Upper lobe of right lung (tissue), 1 donor: Measurements from ENCODE around the gene ATP1A1. TPM values are rescaled to one million over a fixed set of nuclear protein-coding genes. Genes with fewer than 3 reads are reported as not detected.

ENCODE experiments used
- ATAC-seq: fragments of 200-7000 bp; cut with Tn5 transposase; one replicate; pipeline ENCODE4 v1.9.1; 2020; ENCODE audit warnings: mild to moderate bottlenecking, moderate library complexity
- DNase-seq: peaks from one replicate; pipeline ENCODE4 v3.0.0-alpha.2; 2020
- H3K27ac ChIP-seq: fragments of 200-600 bp; one replicate; pipeline ENCODE4 v1.8.0; 2022
- H3K27me3 ChIP-seq: fragments of 200-600 bp; one replicate; pipeline ENCODE4 v1.8.0; 2022; ENCODE audit warnings: mild to moderate bottlenecking
- H3K36me3 ChIP-seq: fragments of 200-600 bp; one replicate; pipeline ENCODE4 v1.8.0; 2022
- H3K4me1 ChIP-seq: fragments of 200-600 bp; one replicate; pipeline ENCODE4 v1.8.0; 2022
- H3K4me3 ChIP-seq: fragments of 200-600 bp; one replicate; pipeline ENCODE4 v1.8.0; 2022; ENCODE audit warnings: mild to moderate bottlenecking
- H3K9me3 ChIP-seq: fragments of 200-600 bp; one replicate; pipeline ENCODE4 v1.8.0; 2022
- CTCF ChIP-seq: fragments of 200-600 bp; IDR thresholded peaks from one replicate; pipeline ENCODE4 v1.8.0; 2022; ENCODE audit warnings: antibody characterized with exemption
- intact Hi-C: fragments of 100-400 bp; cut with DNase I; formaldehyde crosslinking; loops from one replicate; pipeline ENCODE4 v1.11.0; 2022
- total RNA-seq: library from RNA; stranded (reverse); fragmentation: NEBNext Ultra II Directional; extraction: Animal tissue kit (Norgen Biotek cat#: 25700); gene quantifications from one replicate; pipeline ENCODE4 v1.2.1, GENCODE V29; 2021
- donor health status: DM: no; HTN: yes; CAD: no; lungs with severe emphysema.

The ATP1A1 gene
- total RNA-seq, 1 donor from 2014 or later = 628 TPM

GRCh38 chr1:116362050-116362449 is 11.0 kb upstream of the ATP1A1 start:
- H3K9me3 ChIP-seq = no peaks in the 10 kb centered on the region
- TF ChIP-seq CTCF = no peak
- H3K27me3 ChIP-seq = no peaks in the 10 kb centered on the region
- intact Hi-C loops = no loop called here
- no peaks in the 10 kb centered on the region for H3K4me1 ChIP-seq
- no peaks in the 10 kb centered on the region for H3K36me3 ChIP-seq
- DNase-seq = no peak
- H3K4me3 ChIP-seq = no peak overlapping the region
- no peak overlapping the region for H3K27ac ChIP-seq
- ATAC-seq = no peak

GRCh38 chr1:116365353-116365780 is 7.7 kb upstream of the ATP1A1 start:
- Histone ChIP-seq H3K27ac (no peak overlapping the region), H3K4me1 (no peaks in the 10 kb centered on the region), H3K4me3 (no peak overlapping the region), H3K27me3 (no peaks in the 10 kb centered on the region), H3K9me3 (no peaks in the 10 kb centered on the region), H3K36me3 (no peaks in the 10 kb centered on the region)
- intact Hi-C loops = no loop called here
- no peak for DNase-seq
- TF ChIP-seq CTCF = no peak
- no peak for ATAC-seq

- TF ChIP-seq CTCF = no peak
- no peaks in the 10 kb centered on the region for H3K9me3 ChIP-seq
- ATAC-seq (no peak), DNase-seq (no peak)
- H3K27me3 ChIP-seq = no peaks in the 10 kb centered on the region
- no peaks in the 10 kb centered on the region for H3K36me3 ChIP-seq
- H3K27ac ChIP-seq = no peak overlapping the region
- H3K4me1 ChIP-seq = no peaks in the 10 kb centered on the region
- H3K4me3 ChIP-seq = no peak overlapping the region
- intact Hi-C loops = no loop called here
These were observed 7.2 kb upstream of the ATP1A1 start for GRCh38 chr1:116365857-116366256.

GRCh38 chr1:116367256-116367945 is 5.6 kb upstream of the ATP1A1 start:
- no peak for TF ChIP-seq CTCF
- Histone ChIP-seq H3K9me3 (no peaks in the 10 kb centered on the region), H3K4me3 (no peak overlapping the region), H3K36me3 (no peaks in the 10 kb centered on the region), H3K27me3 (no peaks in the 10 kb centered on the region), H3K27ac (no peak overlapping the region), H3K4me1 (peaks cover 5% of the 10 kb centered on the region)
- ATAC-seq (peak; percentile 56), DNase-seq (no peak)
- intact Hi-C loops = no loop called here

- no peaks in the 10 kb centered on the region for H3K27me3 ChIP-seq
- no peak for TF ChIP-seq CTCF
- no peak for ATAC-seq
- H3K4me3 ChIP-seq = no peak overlapping the region
- peaks cover 7% of the 10 kb centered on the region for H3K4me1 ChIP-seq
- H3K27ac ChIP-seq = no peak overlapping the region
- no peaks in the 10 kb centered on the region for H3K9me3 ChIP-seq
- intact Hi-C loops = no loop called here
- no peaks in the 10 kb centered on the region for H3K36me3 ChIP-seq
- DNase-seq = no peak
These were observed 4.8 kb upstream of the ATP1A1 start for GRCh38 chr1:116368241-116368640.

- Histone ChIP-seq H3K9me3 (no peaks in the 10 kb centered on the region), H3K4me3 (no peak overlapping the region), H3K36me3 (no peaks in the 10 kb centered on the region), H3K27ac (no peak overlapping the region), H3K4me1 (peaks cover 13% of the 10 kb centered on the region), H3K27me3 (no peaks in the 10 kb centered on the region)
- DNase-seq = no peak
- TF ChIP-seq CTCF = no peak
- ATAC-seq = no peak
- intact Hi-C loops = no loop called here
These were observed 2.9 kb upstream of the ATP1A1 start for GRCh38 chr1:116370181-116370580.
